Upper lobe of left lung (tissue), 6 donors: ENCODE data around the gene TAGLN. TPM values are rescaled to one million over a fixed set of nuclear protein-coding genes. Genes with fewer than 3 reads are reported as not detected.
"Not testable (repeated sequence)": the region's sequence is repeated elsewhere in the genome, so short reads cannot be mapped to it uniquely, and the experiment has no call there.

Experiments used
- ATAC-seq, 2 donors: fragments of 200-7000 bp; cut with Tn5 transposase; one replicate each; pipeline ENCODE4 v1.9.1; 2022; ENCODE audit warnings: mild to moderate bottlenecking in 2 of 2, moderate library complexity in 2 of 2; ENCODE audit not compliant: low FRiP score in 2 of 2
- DNase-seq, 2 donors: peaks; one replicate each; pipeline ENCODE4 v3.0.0-alpha.2; 2019 to 2020
- H3K27ac ChIP-seq, 4 donors: fragments of 200-600 bp; sonication (generic); one replicate each; pipeline ENCODE4 v1.5.1; 2016 to 2019
- H3K27me3 ChIP-seq, 4 donors: fragments of 200-600 bp; sonication (generic); one replicate each; pipeline ENCODE4 v1.5.1; 2017 to 2019
- H3K36me3 ChIP-seq, 4 donors: fragments of 200-600 bp; sonication (generic); one replicate each; pipeline ENCODE4 v1.5.1; 2016 to 2019
- H3K4me1 ChIP-seq, 4 donors: fragments of 200-600 bp; sonication (generic); one replicate each; pipeline ENCODE4 v1.5.1; 2018 to 2019
- H3K4me3 ChIP-seq, 4 donors: fragments of 200-600 bp; sonication (generic); one replicate each; pipeline ENCODE4 v1.5.1; 2017 to 2019; ENCODE audit warnings: mild to moderate bottlenecking in 2 of 4, moderate library complexity in 1 of 4
- H3K9me3 ChIP-seq, 4 donors: fragments of 200-600 bp; sonication (generic); one replicate each; pipeline ENCODE4 v1.5.1; 2018 to 2019
- CTCF ChIP-seq, 6 experiments: fragments of 450-650 bp in 4 of 6; fragments of 200-600 bp in 2 of 6; sonication (generic) in 2 of 6; IDR thresholded peaks; one replicate each; pipeline ENCODE4 v1.5.1; 2016 to 2019; ENCODE audit warnings: antibody characterized with exemption in 6 of 6
- EP300 ChIP-seq, 4 donors: sonication (generic); formaldehyde crosslinking; IDR thresholded peaks; one replicate each; pipeline ENCODE4 v1.5.1; 2017; ENCODE audit warnings: antibody characterized with exemption in 4 of 4, control low read depth in 2 of 4
- POLR2A ChIP-seq, 4 donors: fragments of 450-650 bp; IDR thresholded peaks; one replicate each; pipeline ENCODE4 v1.5.1; 2016 to 2017; ENCODE audit warnings: antibody characterized with exemption in 4 of 4, mild to moderate bottlenecking in 2 of 4
- POLR2AphosphoS5 ChIP-seq, 2 donors: sonication (generic); formaldehyde crosslinking; IDR thresholded peaks; one replicate each; pipeline ENCODE4 v1.5.1; 2017; ENCODE audit warnings: antibody characterized with exemption in 2 of 2
- WGBS, 2 donors: methylation state at CpG; one replicate each; pipeline ENCODE4 v1.1.5; 2017 to 2018; 5-methylcytosine and 5-hydroxymethylcytosine counted together
- total RNA-seq, 6 donors: library from RNA; depleted of rRNA in 4 of 6; stranded (reverse); fragments of >200 nt in 4 of 6; gene quantifications; one replicate each; pipeline versions ENCODE4 v1.1.0 to v1.2.1, GENCODE V29; 2016 to 2021
- donor health status: DM: no; HTN: no; CAD: no; lungs with moderate emphysema.
- donor health status: DM: no; HTN: yes; CAD: no; lungs with severe emphysema.

TAGLN gene
- total RNA-seq, 6 donors from 2014 or later: 105 to 608 (median 334) TPM

DNA sequence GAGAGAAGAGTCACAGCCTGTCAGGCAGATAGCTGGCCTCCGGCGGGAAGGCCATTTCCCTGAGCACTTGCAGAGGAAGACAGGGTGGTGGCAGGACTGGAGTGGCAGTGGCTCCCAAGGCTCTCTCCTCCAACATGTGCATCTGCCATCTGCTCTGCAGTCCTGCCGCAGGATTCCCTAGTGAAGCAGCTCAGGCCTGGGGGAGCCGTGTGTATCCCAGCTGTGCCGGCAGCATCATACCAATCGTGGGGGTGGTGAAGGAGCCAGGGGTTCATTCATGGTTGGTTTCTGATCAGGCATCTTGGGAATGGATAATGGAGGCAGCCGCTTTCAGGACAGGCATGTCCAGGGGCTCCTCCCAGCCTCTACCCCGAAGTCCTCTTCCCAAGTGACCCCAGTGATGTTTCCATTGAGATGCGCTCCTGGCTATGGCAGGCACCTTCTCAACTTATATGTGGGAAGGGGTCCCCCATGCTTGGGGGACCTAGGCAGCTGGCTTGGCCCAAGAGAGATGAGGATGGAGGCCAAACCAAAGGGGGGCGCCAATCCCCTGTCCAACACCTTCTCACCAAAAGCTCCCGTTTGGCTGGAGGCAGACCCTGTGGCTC, 6.1 kb downstream of the TAGLN start:
- 89 to 94% methylated on average over 5 to 11 of the region's 11 CpGs for WGBS, 2 donors
- DNase-seq: peak in 1 of 2 donors; percentile 27
- H3K36me3 ChIP-seq: peaks cover 0 to 42% (median 19%) of the 10 kb centered on the region in 4 donors
- H3K9me3 ChIP-seq: no peaks in the 10 kb centered on the region
- peaks cover 0 to 9% (median 7%) of the 10 kb centered on the region in 4 donors for H3K4me1 ChIP-seq
- H3K27ac ChIP-seq: peak overlapping the region in 1 of 4 donors; percentile 35
- no peaks in the 10 kb centered on the region for H3K27me3 ChIP-seq
- TF ChIP-seq CTCF (IDR thresholded peaks at IDR 0.05) (no peak), POLR2A (IDR thresholded peaks at IDR 0.05) (no peak), POLR2AphosphoS5 (IDR thresholded peaks at IDR 0.05) (no peak), EP300 (IDR thresholded peaks at IDR 0.05) (no peak)
- H3K4me3 ChIP-seq: no peak overlapping the region
- ATAC-seq: no peak

DNA sequence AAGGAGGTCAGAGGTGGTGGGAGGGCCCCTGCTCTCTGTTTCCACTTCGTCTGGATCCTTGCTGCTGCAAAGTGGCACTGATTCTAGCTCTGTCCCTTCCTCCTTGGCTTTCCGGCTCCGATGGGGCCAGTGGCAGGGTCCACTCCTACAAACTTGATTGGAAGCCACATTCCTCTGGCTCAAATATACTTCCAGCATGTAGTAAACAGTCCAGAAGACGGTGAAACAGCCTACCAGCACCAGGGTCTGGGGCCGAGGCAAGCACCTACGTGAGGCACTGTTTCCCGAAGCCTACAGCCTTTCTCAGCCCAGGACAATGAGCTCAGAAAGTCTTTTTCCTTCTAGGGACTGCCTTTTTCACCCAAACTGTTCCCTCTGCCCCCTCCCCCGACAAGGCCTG, 6.9 kb downstream of the TAGLN start:
- 79 to 83% methylated on average over 7 to 8 of the region's 8 CpGs for WGBS, 2 donors
- DNase-seq, H3K9me3 ChIP-seq, H3K27ac ChIP-seq, H3K4me1 ChIP-seq, H3K27me3 ChIP-seq, H3K4me3 ChIP-seq, ATAC-seq: not testable (repeated sequence)
- peaks cover 0 to 47% (median 19%) of the 10 kb centered on the region in 4 donors for H3K36me3 ChIP-seq

DNA sequence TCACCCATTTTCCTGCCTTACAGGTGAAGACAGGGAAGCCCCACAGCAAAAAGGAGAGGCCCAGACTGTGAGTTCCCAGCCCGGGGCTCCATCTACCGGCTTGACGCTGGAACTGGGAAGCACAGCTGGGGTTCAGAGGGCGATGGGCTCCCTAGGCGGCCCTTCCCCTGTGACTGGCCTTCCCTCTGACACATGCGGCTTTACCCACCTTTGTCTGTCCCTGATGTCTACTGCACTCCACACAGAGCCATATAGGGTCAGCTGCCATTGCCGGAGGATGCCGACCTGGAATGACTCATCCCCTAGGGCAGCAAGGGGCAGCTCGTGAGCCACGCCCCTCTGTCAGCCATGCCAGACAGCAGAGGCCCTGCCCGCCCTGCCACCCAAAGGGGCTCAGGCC, 7.7 kb downstream of the TAGLN start:
- not testable (repeated sequence) for H3K4me3 ChIP-seq, H3K27me3 ChIP-seq, H3K4me1 ChIP-seq, ATAC-seq, H3K27ac ChIP-seq, H3K9me3 ChIP-seq
- peaks cover 0 to 49% (median 19%) of the 10 kb centered on the region in 4 donors for H3K36me3 ChIP-seq
- DNase-seq: peak in 1 of 2 donors; percentile 39
- no CpG with 5 or more reads among the region's 11 CpGs for WGBS, 2 donors

DNA sequence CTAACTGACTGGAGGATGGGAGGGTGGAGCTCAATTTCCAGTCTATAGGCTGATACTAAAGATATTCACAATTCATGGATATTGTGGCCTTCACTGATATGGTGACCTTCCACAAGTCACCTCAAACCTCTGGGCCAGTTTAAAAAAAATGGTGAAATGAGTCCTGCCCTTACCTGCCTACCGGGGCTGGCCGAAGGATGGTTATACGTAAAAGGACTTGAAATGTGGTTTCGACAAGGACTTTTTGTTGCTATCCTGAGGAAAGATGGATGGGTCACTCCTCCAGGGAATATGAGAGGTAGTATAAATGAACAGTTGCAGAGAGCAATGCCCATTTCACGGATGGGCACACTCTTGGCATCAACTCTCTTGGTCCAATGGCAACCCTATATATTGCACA, 8.3 kb downstream of the TAGLN start:
- H3K4me1 ChIP-seq, ATAC-seq, H3K4me3 ChIP-seq, H3K27ac ChIP-seq, H3K27me3 ChIP-seq, DNase-seq, H3K9me3 ChIP-seq: not testable (repeated sequence)
- 89 to 93% methylated on average over 4 to 5 of the region's 5 CpGs for WGBS, 2 donors
- H3K36me3 ChIP-seq: peaks cover 0 to 53% (median 19%) of the 10 kb centered on the region in 4 donors

GRCh38 chr11:117208710-117209109, 9.5 kb downstream of the TAGLN start:
- DNase-seq (peak in 1 of 2 donors; percentile 85), ATAC-seq (peak; percentile 9 to 15)
- not testable (repeated sequence) for H3K4me3 ChIP-seq, H3K9me3 ChIP-seq, H3K4me1 ChIP-seq, H3K27me3 ChIP-seq, H3K27ac ChIP-seq
- H3K36me3 ChIP-seq: peaks cover 3 to 54% (median 27%) of the 10 kb centered on the region in 4 donors
- WGBS, 2 donors: 89 to 97% methylated on average over 6 to 9 of the region's 13 CpGs

- not testable (repeated sequence) for H3K27ac ChIP-seq, H3K27me3 ChIP-seq, H3K4me3 ChIP-seq, DNase-seq, H3K4me1 ChIP-seq, H3K9me3 ChIP-seq
- H3K36me3 ChIP-seq: peaks cover 3 to 52% (median 24%) of the 10 kb centered on the region in 4 donors
- WGBS, 2 donors: 89 to 97% methylated on average over 8 of the region's 8 CpGs
- peak; percentile 18 to 30 for ATAC-seq
These were observed 10.4 kb downstream of the TAGLN start for GRCh38 chr11:117209351-117210125.

DNA sequence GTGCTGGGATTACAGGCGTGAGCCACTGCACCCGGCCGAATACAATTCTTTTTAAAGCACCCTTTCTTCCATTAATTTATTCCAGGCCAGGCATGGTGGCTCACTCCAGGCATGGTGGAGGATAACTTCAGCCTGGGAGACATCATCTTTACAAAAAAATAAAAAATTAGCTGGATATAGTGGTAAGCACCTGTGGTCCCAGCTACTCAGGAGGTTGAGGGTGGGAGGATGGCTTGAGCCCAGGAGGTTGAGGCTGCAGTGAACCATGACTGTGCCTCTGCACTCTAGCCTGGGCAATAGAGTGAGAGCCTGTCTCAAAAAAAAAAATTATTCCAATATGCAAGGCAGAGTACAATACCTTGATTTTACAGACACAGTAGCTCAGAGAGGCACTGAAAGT, 11.4 kb downstream of the TAGLN start:
- Histone ChIP-seq H3K27me3 (no peaks in the 10 kb centered on the region), H3K4me1 (no peaks in the 10 kb centered on the region), H3K9me3 (no peaks in the 10 kb centered on the region), H3K4me3 (no peak overlapping the region), H3K36me3 (peaks cover 3 to 49% (median 18%) of the 10 kb centered on the region in 4 donors), H3K27ac (no peak overlapping the region)
- DNase-seq: no peak
- WGBS, 2 donors: 91 to 99% methylated on average over 3 of the region's 3 CpGs
- no peak for TF ChIP-seq POLR2AphosphoS5 (IDR thresholded peaks at IDR 0.05)
- TF ChIP-seq POLR2A (IDR thresholded peaks at IDR 0.05): no peak
- TF ChIP-seq EP300 (IDR thresholded peaks at IDR 0.05): no peak
- no peak for TF ChIP-seq CTCF (IDR thresholded peaks at IDR 0.05)
- ATAC-seq: no peak
